ENCODE data around the gene SLC38A3. TPM values are rescaled to one million over a fixed set of nuclear protein-coding genes. Genes with fewer than 3 reads are reported as not detected.

SLC38A3 gene
- total and polyA plus RNA-seq, 2 donors (not counting 1 experiment from before 2014, with no cell fraction given) = not detected

DNA sequence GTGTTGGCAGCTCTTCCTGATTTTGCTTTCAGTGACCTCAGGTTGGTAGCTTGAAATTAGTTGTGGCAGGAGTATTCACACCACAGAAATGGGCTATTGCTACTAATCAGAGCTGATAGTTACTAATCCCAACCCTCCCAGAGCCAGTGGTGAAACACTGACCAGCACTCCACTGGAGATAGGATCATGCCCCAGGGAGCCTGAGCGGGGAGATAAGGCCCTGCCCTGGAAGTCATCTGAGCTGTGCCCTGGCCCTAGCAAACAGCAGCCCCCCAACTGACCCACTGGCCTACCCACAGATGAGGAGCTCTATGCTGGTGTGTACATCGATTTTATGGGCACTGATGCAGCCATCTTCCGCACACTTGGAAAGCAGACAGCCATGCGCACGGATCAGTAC lies 23.1 kb upstream of the SLC38A3 start:
- H3K9me3 ChIP-seq (ENCODE audit: control extremely low read depth in 1 of 3, control insufficient read depth in 2 of 3, insufficient read depth in 1 of 3, low read length in 2 of 3) = no peaks in the 10 kb centered on the region
- H3K9me3 Mint-ChIP-seq (ENCODE audit: insufficient read depth) = no peaks in the 10 kb centered on the region
- no peak overlapping the region for H3K4me2 ChIP-seq (replicated peaks; ENCODE audit: low read depth, low read length, poor library complexity, severe bottlenecking)
- no peak for TF ChIP-seq EZH2 (IDR thresholded peaks at IDR 0.05; ENCODE audit: borderline replicate concordance, insufficient read depth, low read depth, low read length, poor library complexity, severe bottlenecking)
- TF ChIP-seq, protein P1, sequence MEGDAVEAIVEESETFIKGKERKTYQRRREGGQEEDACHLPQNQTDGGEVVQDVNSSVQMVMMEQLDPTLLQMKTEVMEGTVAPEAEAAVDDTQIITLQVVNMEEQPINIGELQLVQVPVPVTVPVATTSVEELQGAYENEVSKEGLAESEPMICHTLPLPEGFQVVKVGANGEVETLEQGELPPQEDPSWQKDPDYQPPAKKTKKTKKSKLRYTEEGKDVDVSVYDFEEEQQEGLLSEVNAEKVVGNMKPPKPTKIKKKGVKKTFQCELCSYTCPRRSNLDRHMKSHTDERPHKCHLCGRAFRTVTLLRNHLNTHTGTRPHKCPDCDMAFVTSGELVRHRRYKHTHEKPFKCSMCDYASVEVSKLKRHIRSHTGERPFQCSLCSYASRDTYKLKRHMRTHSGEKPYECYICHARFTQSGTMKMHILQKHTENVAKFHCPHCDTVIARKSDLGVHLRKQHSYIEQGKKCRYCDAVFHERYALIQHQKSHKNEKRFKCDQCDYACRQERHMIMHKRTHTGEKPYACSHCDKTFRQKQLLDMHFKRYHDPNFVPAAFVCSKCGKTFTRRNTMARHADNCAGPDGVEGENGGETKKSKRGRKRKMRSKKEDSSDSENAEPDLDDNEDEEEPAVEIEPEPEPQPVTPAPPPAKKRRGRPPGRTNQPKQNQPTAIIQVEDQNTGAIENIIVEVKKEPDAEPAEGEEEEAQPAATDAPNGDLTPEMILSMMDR (IDR thresholded peaks at IDR 0.05) = no peak
- H4K20me1 ChIP-seq (ENCODE audit: control insufficient read depth, insufficient read depth, low read length, poor library complexity, severe bottlenecking) = no peaks in the 10 kb centered on the region
- no peak overlapping the region for H3K27ac ChIP-seq (ENCODE audit: low read length in 2 of 2)
- H3K4me3 ChIP-seq (ENCODE audit: control extremely low read depth in 1 of 5, extremely low read depth in 1 of 5, insufficient read depth in 1 of 5, low read depth in 2 of 5, low read length in 4 of 5) = no peak overlapping the region
- H3K4me1 Mint-ChIP-seq = no peaks in the 10 kb centered on the region
- H3K27ac Mint-ChIP-seq = no peak overlapping the region
- ATAC-seq (ENCODE audit: low read depth) (no peak), DNase-seq (no peak)
- no peak overlapping the region for H3K4me3 Mint-ChIP-seq
- no peak overlapping the region for H2AFZ ChIP-seq (ENCODE audit: insufficient read depth, low read depth, low read length, poor library complexity, severe bottlenecking)
- 98% methylated on average over 4 of the region's 5 CpGs for WGBS (ENCODE audit: insufficient coverage)
- no peaks in the 10 kb centered on the region for H3K27me3 Mint-ChIP-seq
- intact Hi-C loops (cut with micrococcal nuclease) = no loop called here
- POLR2A ChIA-PET = no interaction called here
- H3K9ac ChIP-seq (ENCODE audit: low read length) = no peak overlapping the region
- no peaks in the 10 kb centered on the region for H3K27me3 ChIP-seq (replicated peaks in 1 of 4; ENCODE audit: control extremely low read depth in 1 of 4, control insufficient read depth in 3 of 4, insufficient read depth in 4 of 4, low read length in 3 of 4)
- H3K36me3 ChIP-seq (replicated peaks in 1 of 2; ENCODE audit: control extremely low read depth in 1 of 2, control insufficient read depth in 1 of 2, extremely low read depth in 1 of 2, insufficient read depth in 2 of 2, low read length in 1 of 2) = no peaks in the 10 kb centered on the region
- CTCF ChIA-PET = interaction anchor here (1.1 to 1.3 kb wide), 2 partner anchors 10 to 13 kb away, joined by 3 to 7 read pairs; no protein-coding TSS in a partner anchor
- no peaks in the 10 kb centered on the region for H3K79me2 ChIP-seq (ENCODE audit: control insufficient read depth, insufficient read depth, low read length)
- no peaks in the 10 kb centered on the region for H3K4me1 ChIP-seq (ENCODE audit: control insufficient read depth in 2 of 2, insufficient read depth in 2 of 2, low read length in 2 of 2)

DNA sequence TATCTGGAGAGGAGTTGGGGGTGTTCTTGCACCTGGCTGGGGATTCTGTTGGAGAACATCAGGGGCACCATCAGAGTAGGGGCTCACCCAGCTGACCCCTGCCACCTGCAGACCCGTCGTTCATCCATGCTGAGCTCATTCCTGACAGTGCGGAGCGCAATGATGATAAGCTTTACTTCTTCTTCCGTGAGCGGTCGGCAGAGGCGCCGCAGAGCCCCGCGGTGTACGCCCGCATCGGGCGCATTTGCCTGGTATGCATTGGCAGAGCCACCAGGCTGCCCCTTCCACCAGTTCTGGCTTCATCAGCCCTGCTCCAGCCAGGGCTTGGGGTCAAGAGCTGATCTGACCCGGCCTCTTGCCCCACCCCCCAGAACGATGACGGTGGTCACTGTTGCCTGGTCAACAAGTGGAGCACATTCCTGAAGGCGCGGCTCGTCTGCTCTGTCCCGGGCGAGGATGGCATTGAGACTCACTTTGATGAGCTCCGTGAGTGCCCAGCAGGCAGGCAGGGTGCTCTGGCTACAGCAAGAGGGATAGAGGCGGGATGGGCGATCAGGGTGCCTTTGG lies 22.5 kb upstream of the SLC38A3 start:
- Mint-ChIP-seq H3K4me3 (no peak overlapping the region), H3K4me1 (no peaks in the 10 kb centered on the region), H3K27me3 (no peaks in the 10 kb centered on the region), H3K9me3 (ENCODE audit: insufficient read depth) (no peaks in the 10 kb centered on the region), H3K27ac (no peak overlapping the region)
- Histone ChIP-seq H3K27ac (ENCODE audit: low read length in 2 of 2) (no peak overlapping the region), H3K79me2 (ENCODE audit: control insufficient read depth, insufficient read depth, low read length) (no peaks in the 10 kb centered on the region), H3K9ac (ENCODE audit: low read length) (no peak overlapping the region), H4K20me1 (ENCODE audit: control insufficient read depth, insufficient read depth, low read length, poor library complexity, severe bottlenecking) (no peaks in the 10 kb centered on the region), H3K4me3 (ENCODE audit: control extremely low read depth in 1 of 5, extremely low read depth in 1 of 5, insufficient read depth in 1 of 5, low read depth in 2 of 5, low read length in 4 of 5) (no peak overlapping the region), H3K27me3 (replicated peaks in 1 of 4; ENCODE audit: control extremely low read depth in 1 of 4, control insufficient read depth in 3 of 4, insufficient read depth in 4 of 4, low read length in 3 of 4) (no peaks in the 10 kb centered on the region), H3K9me3 (ENCODE audit: control extremely low read depth in 1 of 3, control insufficient read depth in 2 of 3, insufficient read depth in 1 of 3, low read length in 2 of 3) (no peaks in the 10 kb centered on the region), H2AFZ (ENCODE audit: insufficient read depth, low read depth, low read length, poor library complexity, severe bottlenecking) (no peak overlapping the region), H3K36me3 (replicated peaks in 1 of 2; ENCODE audit: control extremely low read depth in 1 of 2, control insufficient read depth in 1 of 2, extremely low read depth in 1 of 2, insufficient read depth in 2 of 2, low read length in 1 of 2) (no peaks in the 10 kb centered on the region), H3K4me2 (replicated peaks; ENCODE audit: low read depth, low read length, poor library complexity, severe bottlenecking) (no peak overlapping the region), H3K4me1 (ENCODE audit: control insufficient read depth in 2 of 2, insufficient read depth in 2 of 2, low read length in 2 of 2) (no peaks in the 10 kb centered on the region)
- DNase-seq (no peak), ATAC-seq (ENCODE audit: low read depth) (no peak)
- POLR2A ChIA-PET = no interaction called here
- CTCF ChIA-PET = interaction anchor here (1.1 to 1.3 kb wide), 2 partner anchors 12 kb away, joined by 3 to 7 read pairs; no protein-coding TSS in a partner anchor
- TF ChIP-seq, protein P1 (IDR thresholded peaks at IDR 0.05) = no peak
- no peak for TF ChIP-seq EZH2 (IDR thresholded peaks at IDR 0.05; ENCODE audit: borderline replicate concordance, insufficient read depth, low read depth, low read length, poor library complexity, severe bottlenecking)
- intact Hi-C loops (cut with micrococcal nuclease) = no loop called here
- 90% methylated on average over 21 of the region's 26 CpGs for WGBS (ENCODE audit: insufficient coverage)

Measured in B cell (primary cell).